ENCODE results near the gene RCN2.

The RCN2 gene

DNA sequence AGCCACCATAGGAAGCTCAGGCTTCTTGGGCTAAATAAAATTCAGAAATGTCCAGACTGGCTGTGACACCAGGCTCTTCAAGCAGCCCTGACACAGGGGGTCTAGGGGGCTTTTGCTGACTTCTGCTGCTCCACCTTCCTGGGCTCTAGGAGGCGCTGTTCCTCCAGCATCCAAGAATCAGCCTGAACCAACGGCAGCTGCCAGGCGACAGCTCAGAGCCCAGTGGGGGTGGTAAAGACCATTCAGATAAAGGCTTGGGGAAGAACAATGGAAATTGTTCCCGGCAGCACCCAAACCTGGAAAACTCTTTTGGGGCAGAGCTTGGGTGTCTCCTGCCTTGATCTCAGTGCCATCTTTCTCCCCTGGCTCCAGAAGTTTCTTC lies 41.8 kb downstream of the RCN2 start:
- no peak for DNase-seq (ENCODE audit: extremely low read depth, low read depth)
- TF ChIP-seq, protein P1, sequence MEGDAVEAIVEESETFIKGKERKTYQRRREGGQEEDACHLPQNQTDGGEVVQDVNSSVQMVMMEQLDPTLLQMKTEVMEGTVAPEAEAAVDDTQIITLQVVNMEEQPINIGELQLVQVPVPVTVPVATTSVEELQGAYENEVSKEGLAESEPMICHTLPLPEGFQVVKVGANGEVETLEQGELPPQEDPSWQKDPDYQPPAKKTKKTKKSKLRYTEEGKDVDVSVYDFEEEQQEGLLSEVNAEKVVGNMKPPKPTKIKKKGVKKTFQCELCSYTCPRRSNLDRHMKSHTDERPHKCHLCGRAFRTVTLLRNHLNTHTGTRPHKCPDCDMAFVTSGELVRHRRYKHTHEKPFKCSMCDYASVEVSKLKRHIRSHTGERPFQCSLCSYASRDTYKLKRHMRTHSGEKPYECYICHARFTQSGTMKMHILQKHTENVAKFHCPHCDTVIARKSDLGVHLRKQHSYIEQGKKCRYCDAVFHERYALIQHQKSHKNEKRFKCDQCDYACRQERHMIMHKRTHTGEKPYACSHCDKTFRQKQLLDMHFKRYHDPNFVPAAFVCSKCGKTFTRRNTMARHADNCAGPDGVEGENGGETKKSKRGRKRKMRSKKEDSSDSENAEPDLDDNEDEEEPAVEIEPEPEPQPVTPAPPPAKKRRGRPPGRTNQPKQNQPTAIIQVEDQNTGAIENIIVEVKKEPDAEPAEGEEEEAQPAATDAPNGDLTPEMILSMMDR (IDR thresholded peaks at IDR 0.05; ENCODE audit: low read depth, low read length, missing control alignments): peak; percentile 61
- no peak overlapping the region for H3K4me3 ChIP-seq (replicated peaks; ENCODE audit: low read depth, low read length)

DNA sequence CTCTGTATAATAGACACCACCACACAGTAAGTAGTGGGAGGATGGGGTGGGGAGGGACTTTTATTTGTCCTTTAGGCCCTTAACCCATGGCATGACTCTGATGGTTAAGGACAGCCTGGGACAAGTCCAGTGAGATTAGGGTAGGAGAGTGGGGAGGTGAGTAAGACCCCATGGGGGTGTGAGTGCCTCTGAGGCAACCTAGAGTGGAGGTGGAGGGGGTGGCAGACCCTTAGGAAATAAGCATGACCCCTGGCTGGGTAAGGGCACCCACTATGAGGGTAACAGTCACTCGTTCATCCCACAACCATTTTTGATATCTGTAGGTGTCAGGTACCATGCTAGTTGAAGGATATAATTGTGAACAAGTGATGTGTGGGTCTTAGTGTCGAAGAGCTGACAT lies 42.4 kb downstream of the RCN2 start:
- no peak overlapping the region for H3K4me3 ChIP-seq (replicated peaks; ENCODE audit: low read depth, low read length)
- TF ChIP-seq, protein P1 (IDR thresholded peaks at IDR 0.05; ENCODE audit: low read depth, low read length, missing control alignments): no peak
- no peak for DNase-seq (ENCODE audit: extremely low read depth, low read depth)

DNA sequence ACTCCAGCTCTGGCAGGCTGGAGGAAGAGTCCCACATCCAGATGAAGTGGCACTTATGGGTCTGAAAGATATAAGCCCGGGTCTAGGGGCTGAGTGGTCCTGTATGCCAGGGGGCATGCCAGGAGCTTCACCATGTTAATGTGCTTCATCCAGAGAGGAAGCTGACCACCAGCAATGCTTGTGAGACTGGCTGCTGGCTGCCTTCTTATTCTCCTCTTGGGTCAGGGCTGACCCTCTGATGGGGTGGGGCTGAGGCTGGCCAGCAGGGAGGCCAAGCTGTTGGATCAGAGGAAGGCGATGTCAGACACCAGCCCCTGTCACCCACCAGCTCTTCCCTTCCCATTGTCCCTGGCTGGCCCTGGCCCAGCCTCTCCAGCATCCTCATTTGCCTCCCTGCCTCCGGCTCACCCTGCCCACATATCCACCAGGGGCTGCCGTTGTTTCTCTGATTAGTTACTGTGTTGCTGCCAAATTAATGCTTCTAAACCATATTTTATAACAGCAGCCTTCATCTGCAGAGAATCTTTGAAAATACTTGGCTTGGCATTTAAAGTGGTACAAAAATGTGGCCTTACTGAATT lies 43.0 kb downstream of the RCN2 start:
- TF ChIP-seq, protein P1 (IDR thresholded peaks at IDR 0.05; ENCODE audit: low read depth, low read length, missing control alignments): no peak
- no peak for DNase-seq (ENCODE audit: extremely low read depth, low read depth)
- no peak overlapping the region for H3K4me3 ChIP-seq (replicated peaks; ENCODE audit: low read depth, low read length)

DNA sequence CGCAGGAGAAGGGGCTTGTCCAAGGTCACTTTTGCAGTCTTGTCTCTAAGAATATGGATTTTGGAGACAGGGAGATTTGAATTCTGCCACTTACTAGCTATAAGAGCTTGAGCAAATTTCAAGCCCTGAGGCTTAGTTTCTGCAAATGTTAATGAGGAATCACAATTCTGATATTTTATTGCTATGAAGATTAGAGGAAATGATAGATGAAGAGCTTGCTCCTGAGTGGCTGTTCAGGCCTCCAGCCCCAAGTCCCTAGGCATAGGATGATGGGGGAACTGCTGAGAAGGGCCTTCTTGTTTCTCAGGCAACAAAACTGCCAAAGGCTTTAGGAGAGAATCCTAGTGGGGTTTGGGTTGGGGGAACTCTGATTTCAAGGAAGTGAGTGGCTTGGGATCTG lies 44.6 kb downstream of the RCN2 start:
- no peak overlapping the region for H3K4me3 ChIP-seq (replicated peaks; ENCODE audit: low read depth, low read length)
- no peak for DNase-seq (ENCODE audit: extremely low read depth, low read depth)
- TF ChIP-seq, protein P1 (IDR thresholded peaks at IDR 0.05; ENCODE audit: low read depth, low read length, missing control alignments): no peak

DNA sequence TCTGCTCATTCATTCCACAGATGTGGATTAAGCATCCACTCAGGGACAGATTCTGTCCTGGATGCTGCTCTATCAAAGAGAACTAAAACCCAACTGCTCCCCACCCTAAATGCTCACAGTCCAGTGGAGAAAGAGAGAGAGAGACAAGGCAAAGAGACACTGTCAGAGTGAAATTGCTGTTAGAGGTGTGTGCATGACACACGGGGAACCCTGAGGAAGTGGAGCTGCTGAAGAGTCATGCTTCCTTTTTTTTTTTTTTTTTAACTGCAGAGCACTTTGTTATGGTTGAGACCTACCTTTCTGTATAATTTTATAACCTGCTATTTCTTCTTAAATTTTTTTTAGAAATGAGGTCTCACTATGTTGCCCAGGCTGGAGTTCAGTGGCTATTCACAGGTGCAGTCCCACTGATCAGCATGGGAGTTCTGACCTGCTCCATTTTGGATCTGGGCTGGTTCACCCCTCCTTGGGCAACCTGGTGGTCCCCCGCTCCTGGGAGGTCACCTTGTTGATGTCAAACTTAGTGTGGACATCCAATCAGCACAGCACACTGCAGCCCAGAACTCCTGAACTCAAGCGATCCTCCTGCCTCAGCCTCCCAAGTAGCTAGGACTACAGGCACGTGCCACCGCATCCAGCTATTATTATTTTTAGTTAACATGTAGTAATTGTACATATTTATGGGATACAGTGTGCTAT lies 45.2 kb downstream of the RCN2 start:
- TF ChIP-seq, protein P1 (IDR thresholded peaks at IDR 0.05; ENCODE audit: low read depth, low read length, missing control alignments): no peak
- DNase-seq (ENCODE audit: extremely low read depth, low read depth): no peak
- H3K4me3 ChIP-seq (replicated peaks; ENCODE audit: low read depth, low read length): no peak overlapping the region

DNA sequence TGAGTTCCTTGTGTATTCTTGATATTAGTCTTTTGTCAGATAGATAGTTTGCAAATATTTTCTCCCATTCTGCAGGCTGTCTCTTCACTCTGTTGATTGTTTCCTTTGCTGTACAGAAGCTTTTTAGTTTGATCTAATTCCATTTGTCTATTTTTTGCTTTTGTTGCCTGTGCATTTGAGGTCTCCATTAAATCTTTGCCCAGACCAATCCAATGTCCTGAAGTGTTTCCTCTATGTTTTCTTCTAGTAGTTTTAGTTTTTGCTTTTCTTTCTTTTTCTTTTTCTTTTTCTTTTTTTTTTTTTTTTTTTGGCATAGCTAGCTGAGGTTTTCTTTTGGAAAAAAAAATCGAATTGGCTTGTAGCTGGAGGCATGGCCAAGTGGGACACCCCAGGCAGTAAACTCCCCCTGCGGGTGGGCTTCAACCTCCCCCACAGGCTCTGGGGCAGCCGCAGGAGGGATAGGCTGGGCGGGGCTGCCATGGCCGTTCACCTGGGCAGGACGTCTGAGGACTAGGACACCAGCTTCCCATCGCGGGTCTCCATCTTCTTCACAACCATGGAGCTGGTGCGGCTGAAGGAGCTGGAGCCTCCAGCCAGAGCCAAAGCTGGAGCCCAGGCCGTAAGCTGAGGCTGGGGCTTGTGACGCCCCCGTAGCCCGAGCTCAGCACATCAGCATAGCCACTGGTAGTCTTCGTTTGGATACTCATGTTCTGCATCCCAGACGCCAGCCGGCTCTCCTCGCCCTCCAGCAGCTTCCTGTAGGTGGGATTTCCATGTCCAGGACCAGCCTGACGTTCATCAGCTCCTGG lies 47.2 kb downstream of the RCN2 start:
- H3K4me3 ChIP-seq (replicated peaks; ENCODE audit: low read depth, low read length): no peak overlapping the region
- DNase-seq (ENCODE audit: extremely low read depth, low read depth): no peak
- TF ChIP-seq, protein P1 (IDR thresholded peaks at IDR 0.05; ENCODE audit: low read depth, low read length, missing control alignments): no peak

Measured in HFF-Myc (cell line).